ENCODE measurements around the gene GLDN.

GLDN gene

GRCh38 chr15:51341366-51342226 is at the start of gene GLDN:
Gene GLDN, plus strand, starts transcription at chr15:51341655. Its CDS starts 30 bp downstream, at chr15:51341685.
- DNase-seq (ENCODE audit: low spot score), result no peak

DNA sequence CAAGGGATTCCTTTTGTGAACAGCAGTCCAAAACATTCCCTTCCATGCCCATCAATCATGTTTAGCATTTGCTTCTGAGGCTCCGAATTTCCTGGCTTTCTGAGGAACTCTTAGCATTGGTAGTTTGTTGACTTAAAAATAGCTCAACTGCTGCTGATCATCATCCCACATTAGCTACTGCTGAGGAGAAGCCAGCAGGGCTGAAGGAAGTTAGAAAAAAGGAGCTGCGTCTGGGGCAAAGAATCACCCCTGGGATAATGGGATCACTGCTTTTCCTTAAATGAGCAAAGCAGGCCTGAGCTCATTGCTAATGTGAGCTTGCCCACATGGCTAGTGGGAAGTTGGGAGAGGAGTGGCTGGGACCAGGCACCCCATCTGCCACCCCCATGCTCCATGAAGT is 42.8 kb upstream of the GLDN start:
- DNase-seq (ENCODE audit: low spot score), result no peak

- DNase-seq (ENCODE audit: low spot score), result no peak
Measured at GRCh38 chr15:51299187-51300015, 42.1 kb upstream of the GLDN start.

- no peak for DNase-seq (ENCODE audit: low spot score)
Measured at GRCh38 chr15:51302480-51302879, 39.0 kb upstream of the GLDN start.

DNA sequence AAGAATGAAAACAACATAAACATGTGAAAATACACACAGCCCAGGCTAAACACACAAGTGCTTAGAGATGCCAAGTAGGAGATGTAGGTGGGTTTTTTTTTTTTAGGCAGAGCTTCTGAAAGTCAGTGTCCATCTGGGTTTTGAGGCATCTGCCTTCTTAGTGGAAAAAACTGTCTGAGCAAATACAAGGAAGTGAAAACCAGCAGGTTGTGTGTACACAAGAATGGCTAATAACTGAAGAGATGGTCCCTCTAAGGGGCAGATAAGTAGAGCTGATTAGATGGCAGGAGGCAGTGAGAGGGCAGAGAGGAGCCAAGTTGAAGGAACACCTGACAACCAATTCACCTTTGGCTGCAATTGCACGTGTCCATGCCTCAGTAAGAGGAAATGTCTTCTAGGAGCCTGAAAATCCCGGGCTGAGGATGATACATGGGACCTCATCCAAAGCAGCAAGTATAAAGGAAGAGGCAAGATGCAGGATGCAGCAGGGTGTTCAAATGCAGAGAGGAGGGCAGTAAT is 37.9 kb upstream of the GLDN start:
- DNase-seq (ENCODE audit: low spot score), result no peak

DNA sequence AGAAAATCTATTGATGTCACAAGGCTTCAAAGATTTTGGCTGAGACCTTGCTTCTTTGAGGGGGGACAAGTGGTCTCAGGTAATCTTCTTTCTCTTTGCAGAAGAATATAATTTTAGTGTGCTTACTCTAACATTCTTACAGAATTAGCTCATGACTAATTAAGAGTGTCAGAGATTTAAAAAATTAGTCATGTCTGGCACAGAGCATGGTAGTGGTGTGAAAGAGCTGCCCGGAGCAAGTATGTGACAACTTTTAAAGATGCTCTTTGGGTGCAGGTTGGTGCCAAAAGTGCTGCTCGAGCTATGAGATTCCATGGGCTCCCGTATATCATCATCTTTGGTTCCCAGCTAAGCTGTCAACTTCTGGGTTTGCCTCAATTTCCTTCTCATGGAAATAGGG is 34.1 kb upstream of the GLDN start:
- DNase-seq (ENCODE audit: low spot score), result no peak

DNA sequence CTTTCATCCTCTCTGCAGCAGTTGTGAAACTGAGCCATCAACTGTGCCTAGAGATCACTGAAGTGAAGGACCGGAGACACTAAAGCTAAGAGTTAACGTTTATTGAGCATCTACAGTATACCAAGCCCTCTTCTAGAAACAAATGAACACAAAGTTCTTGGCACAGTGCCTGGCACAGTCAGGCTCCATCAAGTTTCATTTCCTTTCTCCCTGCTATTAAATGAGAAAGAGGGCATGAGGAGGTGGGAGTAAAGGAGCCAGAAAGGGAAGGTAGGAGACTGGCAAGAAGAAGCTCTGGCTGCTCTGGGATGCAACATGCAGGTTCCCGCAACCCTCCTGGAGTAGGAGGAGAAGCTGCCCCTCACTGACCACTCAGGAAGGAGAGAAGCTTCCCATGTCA is 33.6 kb upstream of the GLDN start:
- no peak for DNase-seq (ENCODE audit: low spot score)

DNA sequence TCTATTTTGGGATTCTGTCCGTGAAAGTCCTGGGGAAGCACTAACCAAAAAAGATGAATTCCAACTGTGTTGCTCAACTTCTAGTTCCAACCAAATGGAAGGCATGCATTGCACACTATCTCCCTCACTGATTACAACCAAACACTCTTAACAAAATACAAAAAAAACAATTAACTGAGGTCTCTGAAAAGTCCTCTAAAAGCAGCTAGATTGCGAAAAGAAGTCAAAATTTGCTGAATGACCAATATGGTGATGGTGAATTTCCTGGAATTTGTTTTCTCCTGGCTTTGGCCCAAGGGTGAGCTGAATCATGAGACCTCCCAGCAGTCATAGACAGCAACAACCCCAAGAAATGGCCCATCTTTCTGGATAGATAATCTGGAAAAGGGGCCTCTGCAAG is 31.4 kb upstream of the GLDN start:
- DNase-seq (ENCODE audit: low spot score), result no peak

DNA sequence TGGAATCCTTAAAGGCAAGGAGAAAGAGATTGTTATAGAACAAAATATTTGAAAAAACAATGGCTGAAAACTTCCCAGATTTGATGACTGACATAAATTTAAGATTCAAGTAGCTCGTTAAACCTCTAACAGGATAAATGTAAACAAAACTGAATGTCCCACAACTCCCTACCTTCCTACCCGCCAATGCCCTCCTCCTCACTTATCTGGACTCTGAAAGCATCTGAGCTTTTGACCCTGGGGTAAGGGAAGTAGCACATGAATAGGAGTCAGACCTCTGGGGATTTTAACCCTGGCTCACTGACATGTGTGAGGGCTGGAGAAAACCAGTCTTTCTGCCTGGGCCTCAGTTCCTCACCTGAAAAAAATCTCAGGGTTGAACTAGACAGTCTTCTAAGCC is 29.9 kb upstream of the GLDN start:
- no peak for DNase-seq (ENCODE audit: low spot score)

GRCh38 chr15:51312166-51313073 is 29.0 kb upstream of the GLDN start:
- no peak for DNase-seq (ENCODE audit: low spot score)

DNA sequence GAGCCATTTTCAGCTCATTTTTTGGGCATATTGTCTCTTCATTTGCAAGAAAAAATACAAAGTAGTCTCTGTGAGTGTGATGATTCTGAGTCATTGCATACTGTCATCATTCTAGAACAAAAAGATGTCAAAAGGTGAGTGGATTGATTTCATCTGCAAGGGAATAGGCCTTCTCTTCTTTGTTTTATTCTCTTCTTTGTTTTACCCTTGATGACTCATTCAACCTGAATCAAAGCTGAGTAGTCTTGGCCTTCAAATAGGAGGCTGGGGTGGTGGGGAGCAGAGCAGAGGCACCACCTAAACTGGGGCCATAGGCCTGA is 28.4 kb upstream of the GLDN start:
- no peak for DNase-seq (ENCODE audit: low spot score)

DNA sequence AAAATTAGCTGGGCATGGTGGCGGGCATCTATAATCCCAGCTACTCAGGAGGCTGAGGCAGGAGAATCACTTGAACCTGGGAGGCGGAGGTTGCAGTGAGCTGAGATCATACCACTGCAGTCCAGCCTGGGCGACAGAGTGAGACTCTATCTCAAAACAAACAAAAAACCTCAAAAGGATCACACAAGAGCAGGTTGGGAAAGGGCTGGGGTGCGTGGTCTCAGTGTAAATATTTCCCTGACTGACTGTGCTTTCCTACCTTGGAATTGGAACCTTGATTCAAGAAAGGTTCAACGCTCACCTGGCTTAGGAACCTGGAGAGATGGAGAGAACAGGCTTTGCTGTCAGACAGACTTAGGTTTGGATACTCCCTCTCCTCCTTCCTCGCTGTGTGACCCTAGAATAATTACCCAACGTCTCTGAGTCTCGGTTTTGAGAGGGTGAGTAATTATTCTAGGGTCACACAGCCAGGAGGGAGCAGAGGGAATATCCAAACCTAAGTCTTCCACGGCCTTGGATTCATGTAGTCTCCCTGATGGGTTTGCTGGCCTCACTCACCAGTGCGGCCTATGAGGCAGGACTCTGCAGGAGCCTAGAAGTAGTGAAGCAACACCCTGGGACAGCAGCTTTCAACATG is 27.7 kb upstream of the GLDN start:
- no peak for DNase-seq (ENCODE audit: low spot score)

DNA sequence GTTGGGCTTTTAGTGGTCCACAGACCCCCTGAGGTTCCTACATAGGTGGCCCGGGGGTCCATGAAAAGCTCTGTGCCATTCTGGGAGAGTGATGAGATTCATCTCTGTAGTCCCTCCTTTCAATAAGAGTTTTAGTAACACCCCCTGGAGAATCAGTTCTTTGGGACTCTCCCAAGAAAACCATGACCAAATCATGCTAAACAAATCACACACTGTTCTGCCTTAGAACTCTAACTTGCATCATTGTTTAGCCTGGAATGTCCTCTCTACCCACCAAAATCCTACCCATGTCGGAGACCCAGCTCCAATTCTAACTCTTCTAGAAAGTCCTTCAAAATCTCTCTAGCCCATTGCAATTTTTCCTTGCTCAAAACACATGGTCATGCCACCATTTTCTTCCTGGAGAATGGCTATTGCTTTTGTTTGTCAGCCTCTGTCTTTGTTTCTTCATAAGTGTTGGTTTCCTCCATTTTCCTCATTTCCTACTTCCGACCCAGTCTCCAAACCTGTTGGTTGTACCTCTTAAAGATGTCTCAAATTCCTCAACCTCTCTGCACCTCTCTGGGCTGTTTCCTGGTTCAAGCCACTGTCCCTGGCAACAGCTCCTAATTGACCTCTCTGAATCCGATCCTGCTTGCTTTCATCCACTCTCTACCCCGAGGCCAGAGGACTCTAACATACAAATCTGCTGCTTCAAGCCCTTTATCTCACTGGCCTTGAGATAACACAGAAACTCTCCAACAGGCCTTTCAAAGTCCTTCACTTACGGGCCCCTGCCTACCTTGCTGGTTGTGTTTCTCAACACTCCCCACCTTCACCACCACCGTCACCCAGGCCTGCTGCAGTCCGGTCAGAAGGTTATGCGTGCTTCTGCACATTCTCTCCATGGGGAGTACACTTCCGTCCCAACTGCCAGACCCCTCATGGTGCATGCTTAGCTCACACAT is 26.8 kb upstream of the GLDN start:
- DNase-seq (ENCODE audit: low spot score), result no peak

- DNase-seq (ENCODE audit: low spot score), result no peak
Measured at GRCh38 chr15:51315726-51316125, 25.7 kb upstream of the GLDN start.

DNA sequence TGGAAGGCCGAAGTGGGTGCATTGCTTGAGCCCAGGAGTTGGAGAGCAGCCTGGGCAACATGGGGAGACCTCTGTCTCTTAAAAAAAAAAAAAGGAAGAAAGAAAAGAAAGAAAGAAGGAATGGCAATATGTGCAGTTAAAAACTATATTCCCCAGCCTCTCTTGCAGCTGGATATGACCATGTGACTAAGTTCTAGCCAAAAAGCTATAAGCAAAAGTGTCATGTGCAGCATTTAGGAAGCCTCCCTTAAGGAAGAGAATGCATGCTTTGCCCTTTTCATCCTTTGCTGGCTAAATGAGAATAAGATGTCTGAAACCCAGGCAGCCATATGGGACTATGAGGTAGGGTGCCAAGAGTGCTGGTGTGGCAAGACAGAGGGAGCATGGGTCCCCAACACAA is 24.8 kb upstream of the GLDN start:
- DNase-seq (ENCODE audit: low spot score), result no peak

DNA sequence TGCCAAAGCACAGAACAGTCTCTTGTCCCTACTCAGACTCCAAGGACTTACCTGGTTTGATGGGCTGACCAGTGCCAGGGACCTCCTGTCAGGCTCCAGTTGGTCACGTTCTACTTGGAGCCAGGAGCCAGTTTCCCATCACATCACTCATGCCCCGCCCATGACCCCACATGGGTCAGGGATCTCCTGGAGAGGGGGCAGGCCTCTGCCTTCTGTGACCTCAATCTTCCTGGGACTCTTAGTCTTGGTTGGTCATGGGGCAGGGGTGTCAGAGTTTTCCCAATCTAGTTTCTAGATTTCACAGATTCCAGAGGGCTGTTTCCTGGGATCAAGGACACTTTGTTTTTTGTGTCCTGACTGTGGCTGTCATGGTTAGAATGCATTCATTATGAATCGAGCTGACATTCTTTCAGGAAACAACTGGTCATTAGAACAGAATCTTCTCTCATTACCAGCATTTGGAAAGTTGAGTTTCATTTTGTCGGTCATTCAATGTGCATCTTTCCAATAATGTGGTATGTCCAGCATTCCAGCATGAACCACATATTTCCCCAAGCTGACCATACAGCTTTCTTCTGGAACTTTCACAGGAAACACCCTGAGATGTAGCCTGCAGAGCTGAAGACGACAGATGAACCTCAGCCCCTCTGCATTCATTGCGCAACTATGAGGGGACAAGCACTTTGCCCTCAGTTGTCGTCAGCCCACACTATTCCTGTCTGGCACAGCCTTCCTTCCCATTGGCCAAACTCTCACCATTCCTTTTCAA is 22.9 kb upstream of the GLDN start:
- no peak for DNase-seq (ENCODE audit: low spot score)

DNA sequence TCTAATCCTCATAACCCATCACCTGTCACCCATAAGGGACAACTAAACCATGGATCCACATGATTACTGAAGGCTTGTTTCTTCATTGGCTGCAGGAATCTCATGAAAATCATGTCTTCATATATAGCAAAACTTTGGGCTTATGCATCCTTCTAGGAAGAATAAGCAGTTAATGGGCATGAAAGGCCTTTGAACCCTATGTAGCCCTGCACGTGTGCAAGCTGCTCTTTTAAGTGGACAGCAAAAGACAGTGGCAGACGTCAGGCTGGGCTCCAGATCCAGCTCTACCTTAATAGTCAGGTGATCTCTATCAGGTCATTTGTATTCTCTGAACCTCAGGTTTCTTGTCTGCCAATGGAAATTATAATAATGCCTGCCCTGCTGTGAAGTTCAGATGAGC is 21.9 kb upstream of the GLDN start:
- no peak for DNase-seq (ENCODE audit: low spot score)

- no peak for DNase-seq (ENCODE audit: low spot score)
Measured at GRCh38 chr15:51320843-51321242, 20.6 kb upstream of the GLDN start.

DNA sequence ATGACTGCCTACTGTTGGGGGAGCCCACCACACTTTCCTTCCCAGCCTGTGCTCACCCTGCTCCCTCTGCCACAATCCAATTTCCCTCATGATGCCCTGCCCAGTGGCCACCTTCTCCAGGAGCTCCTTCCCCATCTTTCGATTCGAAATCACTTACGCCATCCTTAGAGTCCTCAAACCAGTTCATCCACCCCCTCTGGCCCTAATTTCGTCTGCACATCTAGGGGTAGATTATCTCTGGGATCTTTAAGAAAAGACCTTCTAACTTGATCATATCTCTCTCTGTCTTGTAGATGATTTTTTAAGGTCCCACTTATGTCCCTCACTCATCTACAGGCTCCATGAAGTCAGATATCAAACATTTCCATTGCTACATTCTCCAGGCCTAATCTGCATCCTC is 20.1 kb upstream of the GLDN start:
- no peak for DNase-seq (ENCODE audit: low spot score)
